ENCODE results near the gene NDUFV1. TPM values are rescaled to one million over a fixed set of nuclear protein-coding genes. Genes with fewer than 3 reads are reported as not detected.

Gene NDUFV1
- polyA plus RNA-seq, 1 experiment: 79.5 TPM

- Histone ChIP-seq H3K27ac (ENCODE audit: low read depth, low read length) (no peak overlapping the region), H3K4me3 (ENCODE audit: low read depth, low read length) (no peak overlapping the region), H3K27me3 (ENCODE audit: control insufficient read depth, insufficient read depth, low read length) (no peaks in the 10 kb centered on the region), H3K9me3 (ENCODE audit: control insufficient read depth, insufficient read depth, low read length) (no peaks in the 10 kb centered on the region)
- DNase-seq (ENCODE audit: low read depth, low spot score): no peak
- CTCF ChIA-PET: interaction anchor here (2.4 kb wide), 1 partner anchor 8 kb away, joined by 7 read pairs; no protein-coding TSS in a partner anchor
- POLR2A ChIA-PET: no interaction called here
- TF ChIP-seq, protein P1, sequence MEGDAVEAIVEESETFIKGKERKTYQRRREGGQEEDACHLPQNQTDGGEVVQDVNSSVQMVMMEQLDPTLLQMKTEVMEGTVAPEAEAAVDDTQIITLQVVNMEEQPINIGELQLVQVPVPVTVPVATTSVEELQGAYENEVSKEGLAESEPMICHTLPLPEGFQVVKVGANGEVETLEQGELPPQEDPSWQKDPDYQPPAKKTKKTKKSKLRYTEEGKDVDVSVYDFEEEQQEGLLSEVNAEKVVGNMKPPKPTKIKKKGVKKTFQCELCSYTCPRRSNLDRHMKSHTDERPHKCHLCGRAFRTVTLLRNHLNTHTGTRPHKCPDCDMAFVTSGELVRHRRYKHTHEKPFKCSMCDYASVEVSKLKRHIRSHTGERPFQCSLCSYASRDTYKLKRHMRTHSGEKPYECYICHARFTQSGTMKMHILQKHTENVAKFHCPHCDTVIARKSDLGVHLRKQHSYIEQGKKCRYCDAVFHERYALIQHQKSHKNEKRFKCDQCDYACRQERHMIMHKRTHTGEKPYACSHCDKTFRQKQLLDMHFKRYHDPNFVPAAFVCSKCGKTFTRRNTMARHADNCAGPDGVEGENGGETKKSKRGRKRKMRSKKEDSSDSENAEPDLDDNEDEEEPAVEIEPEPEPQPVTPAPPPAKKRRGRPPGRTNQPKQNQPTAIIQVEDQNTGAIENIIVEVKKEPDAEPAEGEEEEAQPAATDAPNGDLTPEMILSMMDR (IDR thresholded peaks at IDR 0.05; ENCODE audit: low read depth, low read length): no peak
Measured at GRCh38 chr11:67564230-67564629, 42.5 kb upstream of the NDUFV1 start.

- ChIA-PET CTCF (interaction anchor here (1.2 to 1.6 kb wide), 2 partner anchors 8 to 11 kb away, joined by 3 to 7 read pairs; no protein-coding TSS in a partner anchor), POLR2A (no interaction called here)
- TF ChIP-seq, protein P1 (IDR thresholded peaks at IDR 0.05; ENCODE audit: low read depth, low read length): no peak
- no peak for DNase-seq (ENCODE audit: low read depth, low spot score)
- Histone ChIP-seq H3K9me3 (ENCODE audit: control insufficient read depth, insufficient read depth, low read length) (peaks cover 8% of the 10 kb centered on the region), H3K27me3 (ENCODE audit: control insufficient read depth, insufficient read depth, low read length) (peaks cover 11% of the 10 kb centered on the region), H3K4me3 (ENCODE audit: low read depth, low read length) (no peak overlapping the region), H3K27ac (ENCODE audit: low read depth, low read length) (no peak overlapping the region)
Measured at GRCh38 chr11:67571443-67571842, 35.3 kb upstream of the NDUFV1 start.

DNA sequence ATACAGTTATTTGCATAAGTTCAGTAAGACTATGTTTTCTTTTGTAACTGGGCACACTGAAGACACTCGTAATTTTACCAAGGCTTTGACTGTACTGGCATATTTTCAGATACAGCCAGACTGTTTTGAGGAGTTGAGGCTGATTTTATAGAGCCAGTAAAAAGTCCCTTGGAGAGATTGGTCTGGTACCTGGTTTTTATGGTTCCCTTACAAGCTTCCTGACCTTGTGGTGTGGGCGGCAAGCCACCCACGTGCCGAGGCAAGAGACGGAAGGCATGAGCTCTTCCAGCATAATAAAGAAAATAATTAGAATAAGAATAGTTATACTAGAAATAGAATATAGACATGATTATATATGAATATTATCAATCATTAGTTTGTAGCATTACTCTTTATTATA, 34.4 kb upstream of the NDUFV1 start:
- peaks cover 17% of the 10 kb centered on the region for H3K27me3 ChIP-seq (ENCODE audit: control insufficient read depth, insufficient read depth, low read length)
- H3K27ac ChIP-seq (ENCODE audit: low read depth, low read length): no peak overlapping the region
- no peak overlapping the region for H3K4me3 ChIP-seq (ENCODE audit: low read depth, low read length)
- POLR2A ChIA-PET: no interaction called here
- no peak for DNase-seq (ENCODE audit: low read depth, low spot score)
- H3K9me3 ChIP-seq (ENCODE audit: control insufficient read depth, insufficient read depth, low read length): peaks cover 8% of the 10 kb centered on the region
- TF ChIP-seq, protein P1 (IDR thresholded peaks at IDR 0.05; ENCODE audit: low read depth, low read length): no peak
- CTCF ChIA-PET: interaction anchor here (0.7 to 1.6 kb wide), 3 partner anchors 9 to 27 kb away, joined by 3 to 7 read pairs (median 3); no protein-coding TSS in a partner anchor

GRCh38 chr11:67572747-67573419, 33.9 kb upstream of the NDUFV1 start:
- CTCF ChIA-PET: interaction anchor here (1.2 to 1.6 kb wide), 2 partner anchors 10 to 12 kb away, joined by 3 to 7 read pairs; no protein-coding TSS in a partner anchor
- Histone ChIP-seq H3K4me3 (ENCODE audit: low read depth, low read length) (no peak overlapping the region), H3K9me3 (ENCODE audit: control insufficient read depth, insufficient read depth, low read length) (peaks cover 8% of the 10 kb centered on the region), H3K27me3 (ENCODE audit: control insufficient read depth, insufficient read depth, low read length) (peaks cover 22% of the 10 kb centered on the region), H3K27ac (ENCODE audit: low read depth, low read length) (no peak overlapping the region)
- TF ChIP-seq, protein P1 (IDR thresholded peaks at IDR 0.05; ENCODE audit: low read depth, low read length): peak; percentile 76
- no peak for DNase-seq (ENCODE audit: low read depth, low spot score)
- POLR2A ChIA-PET: no interaction called here

GRCh38 chr11:67574938-67575337, 31.8 kb upstream of the NDUFV1 start:
- no peak for DNase-seq (ENCODE audit: low read depth, low spot score)
- TF ChIP-seq, protein P1 (IDR thresholded peaks at IDR 0.05; ENCODE audit: low read depth, low read length): no peak
- H3K9me3 ChIP-seq (ENCODE audit: control insufficient read depth, insufficient read depth, low read length): peaks cover 8% of the 10 kb centered on the region
- ChIA-PET POLR2A (no interaction called here), CTCF (no interaction called here)
- peaks cover 26% of the 10 kb centered on the region for H3K27me3 ChIP-seq (ENCODE audit: control insufficient read depth, insufficient read depth, low read length)
- no peak overlapping the region for H3K4me3 ChIP-seq (ENCODE audit: low read depth, low read length)
- H3K27ac ChIP-seq (ENCODE audit: low read depth, low read length): no peak overlapping the region
